NCI-H526 (cell line): ENCODE measurements around the gene OSCP1.

Experiments used
- DNase-seq, 2 experiments: peaks; one replicate each; lab custom pipeline; 2025; lab: John Stamatoyannopoulos, UW

OSCP1 gene

GRCh38 chr1:36446746-36447145, 3.5 kb downstream of the OSCP1 start:
- DNase-seq, result no peak

DNA sequence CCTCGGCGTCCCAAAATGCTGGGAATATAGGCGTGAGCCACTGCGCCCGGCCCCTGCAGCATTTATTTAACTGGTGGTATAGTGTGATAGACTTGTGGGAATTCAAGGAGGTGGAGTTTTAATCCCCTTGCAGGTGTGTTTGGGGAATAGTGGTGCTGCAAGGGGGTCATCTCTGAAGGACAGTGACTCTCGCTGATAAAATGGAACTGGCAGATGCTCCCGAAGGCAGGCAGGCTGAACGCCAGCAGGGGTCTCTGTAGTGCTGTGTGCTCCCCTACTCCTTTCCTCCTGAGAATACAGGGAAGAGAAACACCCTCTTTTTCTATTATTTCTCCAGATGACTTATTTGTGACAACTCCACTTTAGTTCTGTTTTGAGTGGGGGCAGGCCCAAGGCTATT, 4.0 kb downstream of the OSCP1 start:
- DNase-seq, result peak; percentile 37 to 84

GRCh38 chr1:36443297-36443696, 7.0 kb downstream of the OSCP1 start:
- DNase-seq, result no peak

GRCh38 chr1:36442337-36442736, 7.9 kb downstream of the OSCP1 start:
- DNase-seq, result no peak

- no peak for DNase-seq
These were observed 9.6 kb downstream of the OSCP1 start for GRCh38 chr1:36440646-36441045.

GRCh38 chr1:36440044-36440443, 10.2 kb downstream of the OSCP1 start:
- DNase-seq, result no peak

- DNase-seq, result no peak
These were observed 11.5 kb downstream of the OSCP1 start for GRCh38 chr1:36438715-36439114.

DNA sequence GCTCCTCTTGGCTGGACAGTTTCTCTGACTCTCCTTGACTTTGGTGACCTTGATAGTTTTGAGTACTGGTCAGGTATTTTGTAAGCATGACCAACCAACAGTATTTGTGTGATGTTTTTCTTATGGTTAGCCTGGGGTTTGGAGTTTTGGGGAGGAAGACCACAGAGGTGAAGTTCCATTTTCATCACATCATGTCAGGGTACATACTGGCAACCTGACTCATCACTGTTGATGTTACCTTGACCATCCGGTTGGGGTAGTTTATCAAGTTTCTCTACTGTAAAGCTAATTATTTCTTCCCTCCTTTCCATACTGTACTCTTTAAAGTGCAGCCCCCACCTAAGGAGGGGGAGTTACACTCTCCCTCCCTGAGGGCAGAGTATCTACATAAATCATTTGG, 13.4 kb downstream of the OSCP1 start:
- no peak for DNase-seq

- no peak for DNase-seq
These were observed 17.1 kb downstream of the OSCP1 start for GRCh38 chr1:36433102-36433501.

GRCh38 chr1:36432616-36433015, 17.6 kb downstream of the OSCP1 start:
- DNase-seq, result no peak

DNA sequence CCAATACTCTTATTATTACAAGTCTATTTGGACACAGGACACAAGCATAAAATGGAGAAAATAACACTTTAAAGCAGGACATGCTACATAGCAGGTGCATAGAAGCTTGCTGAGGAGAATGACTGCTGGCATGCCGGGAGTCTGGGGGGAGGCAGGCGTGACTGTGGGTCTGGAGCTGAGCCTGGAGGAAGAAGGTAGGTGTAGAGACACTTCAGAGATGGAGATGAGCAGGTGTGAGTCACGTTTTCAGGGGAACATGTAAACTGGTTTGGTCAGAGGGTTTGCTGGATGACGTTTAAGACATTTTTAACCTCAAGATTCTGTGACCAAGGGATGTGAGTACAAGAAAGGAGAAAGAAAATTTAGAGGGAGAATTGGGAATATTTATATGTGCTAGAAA, 24.5 kb downstream of the OSCP1 start:
- DNase-seq, result no peak

DNA sequence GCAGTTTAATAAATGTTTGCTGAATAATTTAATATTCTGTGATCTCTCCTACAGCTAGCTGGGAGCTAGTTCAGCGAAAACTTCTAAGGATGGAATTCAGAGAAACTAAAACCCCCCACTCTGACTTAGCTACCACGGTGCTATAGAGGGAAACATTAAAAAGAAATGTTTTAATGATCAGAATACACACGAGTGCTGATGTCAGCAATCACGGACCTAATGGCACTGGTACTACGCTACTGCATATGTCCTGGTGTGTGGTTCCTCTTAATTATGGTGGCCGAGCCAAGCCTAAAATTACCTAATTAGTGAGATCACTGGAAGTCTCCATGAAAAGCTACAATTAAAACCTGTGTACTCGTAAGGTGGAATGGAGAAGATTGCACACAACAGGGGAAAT, 28.6 kb downstream of the OSCP1 start:
- DNase-seq, result no peak

DNA sequence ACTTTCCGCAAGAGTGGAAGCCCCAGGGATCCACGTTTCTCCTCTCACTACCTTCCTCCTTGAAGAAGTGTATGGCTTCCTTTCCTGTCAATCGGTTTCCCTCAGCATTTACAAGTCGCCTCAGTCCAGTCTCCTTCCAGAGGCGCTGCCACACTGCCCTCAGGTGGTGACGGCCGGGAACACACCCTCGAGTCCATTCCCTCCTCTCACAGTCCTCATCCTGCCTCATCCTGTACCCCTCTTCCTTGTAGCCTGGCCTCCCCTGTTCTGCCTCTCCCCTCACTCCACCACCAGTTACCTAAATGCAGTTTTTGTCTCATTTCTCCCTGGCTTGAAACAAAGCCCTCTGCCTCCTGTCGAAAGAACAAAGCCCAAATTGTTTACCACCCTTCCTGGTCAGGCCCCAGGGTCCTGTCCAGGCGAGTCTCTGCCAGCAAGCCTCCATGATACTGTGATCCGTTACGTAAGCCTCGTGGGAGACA, 29.4 kb downstream of the OSCP1 start:
- DNase-seq, result peak; percentile 60 to 94

DNA sequence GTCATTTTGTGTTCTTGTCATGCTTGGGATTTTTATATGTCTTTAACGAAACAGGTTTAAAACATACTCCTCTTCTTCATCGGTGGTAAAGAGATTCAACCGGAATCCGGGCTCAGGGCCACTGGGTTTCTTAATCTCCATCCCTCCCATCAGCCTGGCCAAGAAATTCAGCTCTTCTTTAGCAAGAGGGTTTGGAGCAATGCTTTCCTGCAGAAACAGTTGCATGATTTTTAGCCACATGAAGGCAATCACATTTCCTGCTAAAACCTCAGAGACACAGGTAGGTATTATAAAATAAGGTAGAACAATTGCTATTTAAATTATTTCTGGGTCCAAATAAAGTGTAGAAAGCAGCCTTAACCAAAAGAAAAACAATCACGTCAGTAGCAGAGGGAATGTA, 29.8 kb downstream of the OSCP1 start:
- no peak for DNase-seq

- DNase-seq, result no peak
These were observed 30.7 kb downstream of the OSCP1 start for GRCh38 chr1:36419569-36419968.

DNA sequence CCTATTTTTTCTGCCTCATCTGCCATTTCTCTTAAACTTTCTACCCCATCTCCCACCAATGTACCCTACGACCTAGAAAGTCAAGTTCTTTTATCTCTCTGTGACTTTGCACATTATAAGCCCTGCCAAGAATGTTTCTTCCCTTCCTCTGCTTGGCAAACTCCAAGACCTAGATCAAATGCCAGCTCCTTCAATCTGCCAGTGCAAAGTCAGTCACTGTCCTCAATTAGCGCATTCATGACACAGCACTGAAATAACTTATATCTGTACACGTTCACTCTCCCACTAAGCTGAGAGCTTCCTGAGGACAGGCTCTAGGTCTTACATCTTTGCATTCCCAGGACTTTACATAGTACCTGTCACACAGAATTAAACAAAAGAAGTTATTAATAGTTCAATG, 31.1 kb downstream of the OSCP1 start:
- no peak for DNase-seq

- DNase-seq, result no peak
These were observed 32.3 kb downstream of the OSCP1 start for GRCh38 chr1:36417931-36418330.

GRCh38 chr1:36415661-36416326, 34.5 kb downstream of the OSCP1 start:
- no peak for DNase-seq

DNA sequence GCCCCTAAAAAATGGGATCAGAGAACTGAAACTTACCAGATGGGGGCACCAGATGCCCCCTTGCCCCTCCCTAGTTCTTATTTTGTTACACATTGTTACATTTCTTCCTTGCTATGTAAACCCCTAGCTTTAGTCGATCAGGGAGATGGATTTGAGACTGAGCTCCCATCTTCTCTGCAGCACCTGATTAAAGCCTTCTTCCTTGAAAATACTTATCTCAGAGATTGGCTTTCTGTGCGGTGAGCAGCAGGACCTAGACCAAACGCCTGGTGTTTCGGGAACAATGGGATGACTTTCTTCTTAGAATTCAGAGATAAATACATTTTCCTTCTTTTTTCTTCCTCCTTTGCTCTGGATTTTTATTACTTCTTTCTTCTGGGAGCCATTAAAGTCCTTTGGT, 35.9 kb downstream of the OSCP1 start:
- no peak for DNase-seq

DNA sequence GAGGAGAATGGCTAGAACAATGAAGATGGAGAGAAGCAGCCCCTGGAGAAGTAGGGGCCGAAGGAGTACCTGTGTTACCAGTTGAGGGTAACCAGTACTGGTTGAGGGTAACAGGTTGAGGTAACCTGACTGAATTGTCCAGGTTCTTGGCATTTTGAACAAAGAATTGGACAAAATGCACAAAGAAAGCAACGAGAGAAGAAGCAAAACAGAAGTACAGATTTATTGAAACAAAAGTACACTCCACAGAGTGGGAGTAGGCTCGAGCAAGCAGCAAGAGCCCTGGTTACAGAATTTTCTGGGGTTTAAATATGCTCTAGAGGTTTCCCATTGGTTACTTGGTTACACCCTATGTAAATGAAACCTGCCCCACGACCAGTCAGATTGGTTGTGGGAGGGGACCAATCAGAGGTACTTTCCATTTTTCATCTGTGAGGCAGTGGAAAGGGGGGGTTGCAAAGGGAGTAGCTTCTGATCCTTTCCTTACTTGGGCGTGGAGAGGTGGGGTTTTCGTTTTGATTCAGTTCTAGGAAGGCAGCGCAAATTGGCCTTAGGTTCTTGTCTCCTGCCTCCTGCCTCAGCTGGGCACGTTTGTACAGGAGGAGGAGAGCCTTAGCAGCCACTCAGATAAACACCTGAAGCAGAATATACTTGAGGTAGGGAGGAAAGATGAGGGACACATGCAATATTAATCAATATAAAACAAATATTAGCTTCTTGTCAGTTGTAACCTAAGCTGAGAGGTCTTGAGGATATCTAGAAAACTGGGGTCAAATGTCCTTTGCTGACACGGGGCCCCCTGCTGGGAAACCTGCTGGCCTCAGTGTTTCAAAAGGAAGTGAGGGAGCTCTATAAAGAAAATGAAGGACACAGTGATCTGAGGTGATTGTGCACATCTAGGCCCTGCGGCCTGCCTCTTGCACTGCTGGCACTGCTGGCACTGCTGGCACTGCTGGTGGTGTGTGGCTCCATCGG, 38.3 kb downstream of the OSCP1 start:
- DNase-seq, result peak; percentile 46 to 72

GRCh38 chr1:36408479-36408878, 41.8 kb downstream of the OSCP1 start:
- DNase-seq, result no peak

DNA sequence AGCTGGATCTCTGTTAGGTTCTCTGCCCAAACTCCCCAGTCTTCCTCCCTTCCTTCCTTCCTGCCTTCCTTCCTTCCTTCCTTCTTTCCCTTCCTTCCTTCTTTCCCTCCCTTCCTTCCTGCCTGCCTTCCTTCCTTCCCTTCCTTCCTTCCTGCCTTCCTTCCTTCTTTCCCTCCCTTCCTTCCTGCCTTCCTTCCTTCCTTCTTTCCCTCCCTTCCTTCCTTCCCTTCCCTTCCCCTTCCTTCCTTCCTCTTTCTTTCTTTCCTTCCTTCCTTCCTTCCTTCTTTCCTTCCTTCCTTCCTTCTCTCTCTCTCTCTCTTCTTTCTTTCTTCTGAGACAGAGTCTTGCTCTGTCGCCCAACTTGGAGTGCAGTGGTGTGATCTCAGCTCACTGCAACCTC, 43.8 kb downstream of the OSCP1 start:
- no peak for DNase-seq

GRCh38 chr1:36402504-36402890, 47.8 kb downstream of the OSCP1 start:
- DNase-seq, result no peak
